ENCODE measurements around the gene FOXS1.
"Not testable (repeated sequence)": the region's sequence is repeated elsewhere in the genome, so short reads cannot be mapped to it uniquely, and the experiment has no call there.

Gene FOXS1

GRCh38 chr20:31817461-31817860, 27.9 kb downstream of the FOXS1 start:
- Histone ChIP-seq H3K9me3 (ENCODE audit: control insufficient read depth, low read length) (no peaks in the 10 kb centered on the region), H3K4me1 (ENCODE audit: control insufficient read depth, insufficient read depth, low read length) (peaks cover 16% of the 10 kb centered on the region), H3K36me3 (ENCODE audit: control insufficient read depth, insufficient read depth, low read length, severe bottlenecking) (no peaks in the 10 kb centered on the region), H3K9ac (ENCODE audit: low read length) (no peak overlapping the region), H3K27me3 (replicated peaks; ENCODE audit: control insufficient read depth, insufficient read depth, low read length) (peaks cover 27% of the 10 kb centered on the region), H3K4me3 (ENCODE audit: low read length) (no peak overlapping the region)
- DNase-seq (ENCODE audit: low read depth) = no peak

- Histone ChIP-seq H3K9ac (ENCODE audit: low read length) (no peak overlapping the region), H3K36me3 (ENCODE audit: control insufficient read depth, insufficient read depth, low read length, severe bottlenecking) (no peaks in the 10 kb centered on the region), H3K9me3 (ENCODE audit: control insufficient read depth, low read length) (no peaks in the 10 kb centered on the region), H3K4me1 (ENCODE audit: control insufficient read depth, insufficient read depth, low read length) (peaks cover 19% of the 10 kb centered on the region), H3K27me3 (replicated peaks; ENCODE audit: control insufficient read depth, insufficient read depth, low read length) (peaks cover 26% of the 10 kb centered on the region), H3K4me3 (ENCODE audit: low read length) (no peak overlapping the region)
- DNase-seq (ENCODE audit: low read depth) = no peak
Observed at GRCh38 chr20:31816221-31816620, 29.2 kb downstream of the FOXS1 start.

- peaks cover 22% of the 10 kb centered on the region for H3K27me3 ChIP-seq (replicated peaks; ENCODE audit: control insufficient read depth, insufficient read depth, low read length)
- peaks cover 19% of the 10 kb centered on the region for H3K4me1 ChIP-seq (ENCODE audit: control insufficient read depth, insufficient read depth, low read length)
- H3K36me3 ChIP-seq (ENCODE audit: control insufficient read depth, insufficient read depth, low read length, severe bottlenecking) = no peaks in the 10 kb centered on the region
- no peak overlapping the region for H3K4me3 ChIP-seq (ENCODE audit: low read length)
- H3K9me3 ChIP-seq (ENCODE audit: control insufficient read depth, low read length) = no peaks in the 10 kb centered on the region
- no peak overlapping the region for H3K9ac ChIP-seq (ENCODE audit: low read length)
- DNase-seq (ENCODE audit: low read depth) = peak; percentile 27
Observed at GRCh38 chr20:31815408-31816188, 29.8 kb downstream of the FOXS1 start.

GRCh38 chr20:31814142-31814541, 31.3 kb downstream of the FOXS1 start:
- Histone ChIP-seq H3K4me1 (ENCODE audit: control insufficient read depth, insufficient read depth, low read length) (peaks cover 27% of the 10 kb centered on the region), H3K27me3 (replicated peaks; ENCODE audit: control insufficient read depth, insufficient read depth, low read length) (peaks cover 14% of the 10 kb centered on the region)
- not testable (repeated sequence) for DNase-seq (ENCODE audit: low read depth); H3K36me3 ChIP-seq (ENCODE audit: control insufficient read depth, insufficient read depth, low read length, severe bottlenecking); H3K9me3 ChIP-seq (ENCODE audit: control insufficient read depth, low read length); H3K4me3 ChIP-seq (ENCODE audit: low read length); H3K9ac ChIP-seq (ENCODE audit: low read length)

- Histone ChIP-seq H3K4me3 (ENCODE audit: low read length) (no peak overlapping the region), H3K27me3 (replicated peaks; ENCODE audit: control insufficient read depth, insufficient read depth, low read length) (peaks cover 11% of the 10 kb centered on the region), H3K36me3 (ENCODE audit: control insufficient read depth, insufficient read depth, low read length, severe bottlenecking) (no peaks in the 10 kb centered on the region), H3K9me3 (ENCODE audit: control insufficient read depth, low read length) (no peaks in the 10 kb centered on the region), H3K4me1 (ENCODE audit: control insufficient read depth, insufficient read depth, low read length) (peaks cover 27% of the 10 kb centered on the region), H3K9ac (ENCODE audit: low read length) (no peak overlapping the region)
- no peak for DNase-seq (ENCODE audit: low read depth)
Observed at GRCh38 chr20:31813611-31814010, 31.8 kb downstream of the FOXS1 start.

GRCh38 chr20:31811796-31812728, 33.3 kb downstream of the FOXS1 start:
- Histone ChIP-seq H3K4me1 (ENCODE audit: control insufficient read depth, insufficient read depth, low read length) (peaks cover 27% of the 10 kb centered on the region), H3K9me3 (ENCODE audit: control insufficient read depth, low read length) (no peaks in the 10 kb centered on the region), H3K36me3 (ENCODE audit: control insufficient read depth, insufficient read depth, low read length, severe bottlenecking) (no peaks in the 10 kb centered on the region), H3K27me3 (replicated peaks; ENCODE audit: control insufficient read depth, insufficient read depth, low read length) (peaks cover 5% of the 10 kb centered on the region), H3K4me3 (ENCODE audit: low read length) (no peak overlapping the region), H3K9ac (ENCODE audit: low read length) (no peak overlapping the region)
- DNase-seq (ENCODE audit: low read depth) = peak; percentile 68

GRCh38 chr20:31811198-31811597, 34.2 kb downstream of the FOXS1 start:
- H3K4me3 ChIP-seq (ENCODE audit: low read length) = no peak overlapping the region
- H3K4me1 ChIP-seq (ENCODE audit: control insufficient read depth, insufficient read depth, low read length) = peaks cover 27% of the 10 kb centered on the region
- no peak overlapping the region for H3K9ac ChIP-seq (ENCODE audit: low read length)
- no peak for DNase-seq (ENCODE audit: low read depth)
- H3K9me3 ChIP-seq (ENCODE audit: control insufficient read depth, low read length) = no peaks in the 10 kb centered on the region
- H3K27me3 ChIP-seq (replicated peaks; ENCODE audit: control insufficient read depth, insufficient read depth, low read length) = no peaks in the 10 kb centered on the region
- H3K36me3 ChIP-seq (ENCODE audit: control insufficient read depth, insufficient read depth, low read length, severe bottlenecking) = no peaks in the 10 kb centered on the region

- no peak for DNase-seq (ENCODE audit: low read depth)
- Histone ChIP-seq H3K4me3 (ENCODE audit: low read length) (no peak overlapping the region), H3K4me1 (ENCODE audit: control insufficient read depth, insufficient read depth, low read length) (peaks cover 13% of the 10 kb centered on the region)
Observed at GRCh38 chr20:31809661-31810060, 35.7 kb downstream of the FOXS1 start.

GRCh38 chr20:31808481-31808880, 36.9 kb downstream of the FOXS1 start:
- H3K9me3 ChIP-seq (ENCODE audit: control insufficient read depth, low read length) = no peaks in the 10 kb centered on the region
- H3K27me3 ChIP-seq (replicated peaks; ENCODE audit: control insufficient read depth, insufficient read depth, low read length) = no peaks in the 10 kb centered on the region
- H3K36me3 ChIP-seq (ENCODE audit: control insufficient read depth, insufficient read depth, low read length, severe bottlenecking) = no peaks in the 10 kb centered on the region
- no peak for DNase-seq (ENCODE audit: low read depth)
- H3K4me1 ChIP-seq (ENCODE audit: control insufficient read depth, insufficient read depth, low read length) = peaks cover 12% of the 10 kb centered on the region
- H3K4me3 ChIP-seq (ENCODE audit: low read length) = no peak overlapping the region
- no peak overlapping the region for H3K9ac ChIP-seq (ENCODE audit: low read length)

More at GRCh38 chr20:31809661-31810060, 35.7 kb downstream of the FOXS1 start:
- Histone ChIP-seq H3K9me3 (ENCODE audit: control insufficient read depth, low read length) (no peaks in the 10 kb centered on the region), H3K36me3 (ENCODE audit: control insufficient read depth, insufficient read depth, low read length, severe bottlenecking) (no peaks in the 10 kb centered on the region), H3K27me3 (replicated peaks; ENCODE audit: control insufficient read depth, insufficient read depth, low read length) (no peaks in the 10 kb centered on the region), H3K9ac (ENCODE audit: low read length) (no peak overlapping the region)

GRCh38 chr20:31806564-31807355, 38.6 kb downstream of the FOXS1 start:
- Histone ChIP-seq H3K4me3 (ENCODE audit: low read length) (no peak overlapping the region), H3K9me3 (ENCODE audit: control insufficient read depth, low read length) (no peaks in the 10 kb centered on the region), H3K27me3 (replicated peaks; ENCODE audit: control insufficient read depth, insufficient read depth, low read length) (no peaks in the 10 kb centered on the region), H3K9ac (ENCODE audit: low read length) (no peak overlapping the region), H3K36me3 (ENCODE audit: control insufficient read depth, insufficient read depth, low read length, severe bottlenecking) (no peaks in the 10 kb centered on the region), H3K4me1 (ENCODE audit: control insufficient read depth, insufficient read depth, low read length) (peaks cover 8% of the 10 kb centered on the region)
- DNase-seq (ENCODE audit: low read depth) = no peak
